ENCODE data around the gene RIN3. TPM values are rescaled to one million over a fixed set of nuclear protein-coding genes. Genes with fewer than 3 reads are reported as not detected.

RIN3 gene
- total and polyA plus RNA-seq, 2 experiments from 2014 or later, result 1.8 to 7.0 TPM

DNA sequence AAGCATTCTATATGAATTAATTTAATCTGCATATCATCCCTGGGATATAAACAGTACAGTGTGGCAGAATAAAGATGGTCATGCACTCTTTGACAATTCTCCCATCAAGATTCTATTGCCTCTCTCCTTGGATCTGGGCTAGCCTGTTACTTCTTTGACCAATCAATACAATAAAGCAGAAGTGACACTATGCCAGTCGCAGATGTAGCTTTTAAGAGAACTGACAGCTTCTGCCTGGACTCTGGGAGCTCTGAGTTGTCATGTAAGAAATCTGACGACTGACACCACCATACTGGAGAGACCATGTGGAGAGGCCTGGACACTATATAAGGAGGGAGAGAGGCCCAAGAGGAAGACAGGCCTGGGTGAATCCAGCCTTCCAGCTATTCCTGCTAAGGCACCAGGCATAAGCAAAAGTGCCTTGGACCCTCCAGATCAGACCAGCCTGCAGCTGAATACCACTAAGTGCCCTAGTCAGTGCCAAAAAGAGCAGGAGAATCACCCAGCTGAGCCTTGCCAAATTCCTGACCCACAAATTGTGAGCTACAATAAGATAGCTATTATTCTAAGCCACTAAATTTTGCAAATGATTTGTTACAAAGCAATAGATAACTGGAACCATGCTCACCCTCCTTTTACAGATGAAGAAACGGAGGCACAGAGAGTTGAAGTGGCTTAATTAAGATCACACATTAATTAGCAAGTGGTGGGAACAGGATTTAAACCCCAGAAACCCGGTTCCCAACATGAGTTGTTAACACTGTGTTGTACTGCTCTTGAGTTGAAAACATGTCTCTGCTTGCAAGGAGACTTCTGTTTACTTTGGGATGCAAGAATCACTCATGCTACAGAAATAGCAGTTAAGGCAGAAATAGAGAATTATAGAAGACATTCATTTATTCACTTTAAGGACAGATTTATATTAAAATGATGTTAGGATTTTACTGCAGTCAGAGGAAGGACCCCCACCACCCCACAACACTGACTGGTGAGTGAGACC lies 84.6 kb downstream of the RIN3 start:
- WGBS, 2 experiments (ENCODE audit: low coverage in 1 of 2, low lambda C conversion rate in 2 of 2, missing lambda C conversion rate in 2 of 2), result 82 to 83% methylated on average over 4 of the region's 4 CpGs
- no peaks in the 10 kb centered on the region for H3K9me2 ChIP-seq (ENCODE audit: insufficient read depth)

DNA sequence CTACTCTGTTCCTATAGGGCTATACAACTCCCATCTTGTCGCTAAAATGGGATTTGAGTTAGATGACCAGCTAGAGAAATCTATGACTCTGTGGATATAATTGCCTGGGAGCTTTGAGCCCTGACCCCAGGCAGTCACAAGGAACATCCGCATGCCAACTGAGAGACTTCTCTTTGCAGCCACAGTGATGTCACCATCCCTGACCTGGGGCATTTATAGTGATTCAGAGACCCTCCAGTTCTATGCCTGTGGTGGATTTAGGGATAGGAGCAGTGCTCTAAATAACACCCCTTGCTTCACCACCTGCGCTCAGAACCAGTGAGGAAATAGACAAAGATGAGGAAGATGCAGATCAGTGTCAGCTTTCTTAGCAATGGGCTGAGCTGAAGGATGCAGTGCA lies 86.2 kb downstream of the RIN3 start:
- Histone ChIP-seq H3K9me3 (ENCODE audit: low read depth) (no peaks in the 10 kb centered on the region), H2AFZ (no peak overlapping the region), H4K20me1 (ENCODE audit: insufficient read depth) (no peaks in the 10 kb centered on the region), H3K4me1 (ENCODE audit: insufficient read depth) (peaks cover 14% of the 10 kb centered on the region), H3F3A (ENCODE audit: insufficient read depth) (peaks cover 21% of the 10 kb centered on the region), H3K27ac (peak overlapping the region; percentile 41), H3K36me3 (ENCODE audit: low read depth) (no peaks in the 10 kb centered on the region), H3K4me2 (ENCODE audit: unreplicated experiment) (peak overlapping the region; percentile 32), H3K27me3 (replicated peaks; ENCODE audit: insufficient read depth) (no peaks in the 10 kb centered on the region), H3K4me3 (no peak overlapping the region), H3K9ac (no peak overlapping the region), H3K79me2 (ENCODE audit: insufficient read depth) (0 out of 2 replicates have a peak, but pooled peaks cover 6% of the 10 kb centered on the region), H3K9me2 (ENCODE audit: insufficient read depth) (no peaks in the 10 kb centered on the region)
- WGBS, 2 experiments (ENCODE audit: low coverage in 1 of 2, low lambda C conversion rate in 2 of 2, missing lambda C conversion rate in 2 of 2), result 86 to 88% methylated on average over 3 of the region's 3 CpGs
- in situ Hi-C loops (cut with MboI), result no loop called here
- TF ChIP-seq EZH2 (IDR thresholded peaks at IDR 0.05; ENCODE audit: insufficient read depth, poor library complexity, severe bottlenecking) (no peak), EZH2phosphoT487 (IDR thresholded peaks at IDR 0.05; ENCODE audit: insufficient read depth, low read depth) (no peak)
- DNase-seq, result peak; percentile 39

More for the DNA sequence above, 84.6 kb downstream of the RIN3 start:
- DNase-seq, result no peak
- Histone ChIP-seq H3K4me3 (no peak overlapping the region), H3K27ac (no peak overlapping the region), H3K27me3 (replicated peaks; ENCODE audit: insufficient read depth) (no peaks in the 10 kb centered on the region), H3F3A (ENCODE audit: insufficient read depth) (peaks cover 26% of the 10 kb centered on the region), H3K79me2 (ENCODE audit: insufficient read depth) (0 out of 2 replicates have a peak, but pooled peaks cover 6% of the 10 kb centered on the region), H3K4me2 (ENCODE audit: unreplicated experiment) (no peak overlapping the region), H3K36me3 (ENCODE audit: low read depth) (peaks cover 6% of the 10 kb centered on the region; the same call in 1 of the 2 replicates), H3K4me1 (ENCODE audit: insufficient read depth) (peaks cover 14% of the 10 kb centered on the region), H3K9me3 (ENCODE audit: low read depth) (no peaks in the 10 kb centered on the region), H3K9ac (no peak overlapping the region), H2AFZ (no peak overlapping the region), H4K20me1 (ENCODE audit: insufficient read depth) (no peaks in the 10 kb centered on the region)
- TF ChIP-seq EZH2 (IDR thresholded peaks at IDR 0.05; ENCODE audit: insufficient read depth, poor library complexity, severe bottlenecking), result no peak
- TF ChIP-seq EZH2phosphoT487 (IDR thresholded peaks at IDR 0.05; ENCODE audit: insufficient read depth, low read depth), result no peak
- in situ Hi-C loops (cut with MboI), result no loop called here

DNA sequence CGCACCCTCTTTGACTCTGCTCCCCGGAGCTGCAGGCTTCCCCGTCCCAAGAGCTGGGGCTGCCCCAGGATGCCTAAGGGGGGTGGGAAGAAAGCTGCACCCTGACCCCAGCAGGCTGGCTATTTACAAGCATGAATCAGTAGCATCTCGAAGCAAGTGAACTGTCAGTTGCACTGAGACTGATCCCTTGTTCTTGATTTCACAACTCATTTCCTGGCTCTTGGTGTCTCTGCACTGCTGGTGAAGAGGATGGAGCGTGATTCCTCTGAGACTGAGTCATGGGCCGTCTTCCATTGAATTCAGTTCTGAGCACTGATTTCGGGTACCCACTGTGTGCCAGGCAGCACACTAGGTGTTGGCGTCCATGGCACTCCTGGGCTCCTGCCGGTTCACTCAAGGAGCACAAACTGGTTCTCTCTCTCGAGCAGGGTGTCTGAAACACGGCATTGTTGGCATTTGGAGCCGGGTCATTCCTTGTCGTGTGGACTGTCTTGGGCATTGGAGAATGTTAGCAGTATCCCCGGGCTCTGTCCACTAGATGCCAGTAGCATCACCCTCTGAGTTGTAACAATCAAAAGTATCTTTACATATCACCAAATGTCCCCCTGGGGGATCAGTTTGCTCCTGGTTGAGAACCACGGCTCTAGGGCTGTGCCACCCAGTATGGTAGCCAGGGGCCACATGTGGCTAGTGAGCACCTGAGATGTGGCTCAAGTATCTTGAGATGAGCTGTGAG lies 86.9 kb downstream of the RIN3 start:
- Histone ChIP-seq H3K9me2 (ENCODE audit: insufficient read depth) (no peaks in the 10 kb centered on the region), H3K9me3 (ENCODE audit: low read depth) (no peaks in the 10 kb centered on the region), H3K27me3 (replicated peaks; ENCODE audit: insufficient read depth) (no peaks in the 10 kb centered on the region), H3K27ac (peak overlapping the region; percentile 41), H3K9ac (no peak overlapping the region), H4K20me1 (ENCODE audit: insufficient read depth) (no peaks in the 10 kb centered on the region), H3K4me1 (ENCODE audit: insufficient read depth) (peaks cover 14% of the 10 kb centered on the region), H2AFZ (no peak overlapping the region), H3K79me2 (ENCODE audit: insufficient read depth) (0 out of 2 replicates have a peak, but pooled peaks cover 6% of the 10 kb centered on the region), H3K4me3 (no peak overlapping the region), H3F3A (ENCODE audit: insufficient read depth) (peaks cover 21% of the 10 kb centered on the region), H3K4me2 (ENCODE audit: unreplicated experiment) (peak overlapping the region; percentile 32), H3K36me3 (ENCODE audit: low read depth) (no peaks in the 10 kb centered on the region)
- WGBS, 2 experiments (ENCODE audit: low coverage in 1 of 2, low lambda C conversion rate in 2 of 2, missing lambda C conversion rate in 2 of 2), result 35 to 37% methylated on average over 15 of the region's 15 CpGs
- peak; percentile 89 for DNase-seq
- TF ChIP-seq EZH2 (IDR thresholded peaks at IDR 0.05; ENCODE audit: insufficient read depth, poor library complexity, severe bottlenecking) (no peak), EZH2phosphoT487 (IDR thresholded peaks at IDR 0.05; ENCODE audit: insufficient read depth, low read depth) (no peak)
- in situ Hi-C loops (cut with MboI), result no loop called here

DNA sequence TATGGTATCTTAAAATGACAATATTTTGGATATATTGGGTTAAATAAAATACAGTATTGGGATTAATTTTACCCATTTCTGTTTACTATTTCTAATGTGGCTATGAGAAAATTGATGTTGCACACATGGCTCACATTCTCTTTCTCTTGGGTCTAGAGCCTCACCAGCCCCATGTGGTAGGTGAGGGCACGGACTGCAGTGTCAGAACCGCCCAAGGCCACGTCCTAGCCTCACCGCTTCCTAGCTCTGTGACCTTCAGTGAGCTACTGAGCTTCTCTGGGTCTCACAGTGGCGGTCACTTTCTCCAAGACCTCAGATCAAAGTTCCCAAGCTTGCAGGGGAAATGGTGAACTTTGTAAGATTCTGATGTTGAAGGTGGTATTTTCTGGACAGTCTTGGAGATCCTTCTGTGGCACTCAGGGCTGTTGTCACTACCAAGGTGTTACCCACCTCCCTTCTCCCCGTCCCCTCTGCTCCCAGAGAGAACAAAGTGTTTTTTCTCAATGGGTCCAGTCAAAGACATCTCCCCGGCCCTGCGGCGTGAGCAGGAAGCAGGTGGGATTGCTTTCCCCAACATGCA lies 87.6 kb downstream of the RIN3 start:
- Histone ChIP-seq H3K4me2 (ENCODE audit: unreplicated experiment) (no peak overlapping the region), H4K20me1 (ENCODE audit: insufficient read depth) (no peaks in the 10 kb centered on the region), H3K9me2 (ENCODE audit: insufficient read depth) (no peaks in the 10 kb centered on the region), H3K9me3 (ENCODE audit: low read depth) (no peaks in the 10 kb centered on the region), H3K27me3 (replicated peaks; ENCODE audit: insufficient read depth) (no peaks in the 10 kb centered on the region), H3K9ac (no peak overlapping the region), H3K4me3 (no peak overlapping the region), H2AFZ (no peak overlapping the region), H3K79me2 (ENCODE audit: insufficient read depth) (0 out of 2 replicates have a peak, but pooled peaks cover 6% of the 10 kb centered on the region), H3K27ac (no peak overlapping the region), H3K4me1 (ENCODE audit: insufficient read depth) (peaks cover 14% of the 10 kb centered on the region), H3F3A (ENCODE audit: insufficient read depth) (peaks cover 21% of the 10 kb centered on the region), H3K36me3 (ENCODE audit: low read depth) (no peaks in the 10 kb centered on the region)
- TF ChIP-seq EZH2 (IDR thresholded peaks at IDR 0.05; ENCODE audit: insufficient read depth, poor library complexity, severe bottlenecking) (no peak), EZH2phosphoT487 (IDR thresholded peaks at IDR 0.05; ENCODE audit: insufficient read depth, low read depth) (no peak)
- no peak for DNase-seq
- WGBS, 2 experiments (ENCODE audit: low coverage in 1 of 2, low lambda C conversion rate in 2 of 2, missing lambda C conversion rate in 2 of 2), result 97 to 99% methylated on average over 9 of the region's 9 CpGs
- in situ Hi-C loops (cut with MboI), result no loop called here
